Karpas-422 (cell line): ENCODE data around the gene C11orf16. TPM values are rescaled to one million over a fixed set of nuclear protein-coding genes. Genes with fewer than 3 reads are reported as not detected.
A peak's percentile ranks its signal among the peaks of the same experiment; 100 is the strongest.

Source experiments
- DNase-seq: peaks from one replicate; pipeline ENCODE4 v3.0.0-alpha.2; 2015
- H2AFZ ChIP-seq: fragments of 200-600 bp; sonication (generic); 2 replicates; pipeline ENCODE4 v1.6.1; 2014; ENCODE audit warnings: antibody characterized with exemption, low read length, mixed read lengths
- H3K27ac ChIP-seq: fragments of 200-600 bp; sonication (generic); 2 replicates; pipeline ENCODE4 v1.5.1; 2014; ENCODE audit warnings: mild to moderate bottlenecking, low read length, moderate library complexity
- H3K27me3 ChIP-seq: fragments of 200-600 bp; sonication (generic); 2 replicates; pipeline ENCODE4 v1.6.1; 2014; ENCODE audit warnings: low read length, mixed read lengths
- H3K36me3 ChIP-seq: fragments of 200-600 bp; sonication (generic); 2 replicates; pipeline ENCODE4 v1.6.1; 2014; ENCODE audit warnings: low read length, mixed read lengths; ENCODE audit not compliant: insufficient read depth
- H3K4me1 ChIP-seq: fragments of 200-600 bp; sonication (generic); 2 replicates; pipeline ENCODE4 v1.6.1; 2014; ENCODE audit warnings: mild to moderate bottlenecking, low read length, mixed read lengths
- H3K4me2 ChIP-seq: fragments of 200-600 bp; sonication (generic); 2 replicates; pipeline ENCODE4 v1.6.1; 2014; ENCODE audit warnings: low read length, low read depth, mild to moderate bottlenecking; ENCODE audit not compliant: poor library complexity, severe bottlenecking
- H3K4me3 ChIP-seq: fragments of 200-600 bp; sonication (generic); 2 replicates; pipeline ENCODE4 v1.5.1; 2014; ENCODE audit warnings: mild to moderate bottlenecking, antibody characterized with exemption, low read length, mixed read lengths
- H3K79me2 ChIP-seq: fragments of 200-600 bp; sonication (generic); 2 replicates; pipeline ENCODE4 v1.6.1; 2014; ENCODE audit warnings: mild to moderate bottlenecking, low read length, mixed read lengths
- H3K9ac ChIP-seq: fragments of 200-600 bp; sonication (generic); 2 replicates; pipeline ENCODE4 v1.6.0; 2014; ENCODE audit warnings: low read length
- H3K9me2 ChIP-seq: fragments of 200-600 bp; sonication (generic), shearing (Covaris generic); replicated peaks from 2 replicates; pipeline ENCODE4 v1.6.0; 2014; ENCODE audit warnings: mild to moderate bottlenecking, low read length, moderate library complexity; ENCODE audit not compliant: insufficient read depth
- H3K9me3 ChIP-seq: fragments of 300-700, 200-600 bp; sonication (generic); 2 replicates; pipeline ENCODE4 v1.6.1; 2014; ENCODE audit warnings: low read length, mixed read lengths
- H4K20me1 ChIP-seq: fragments of 200-600 bp; sonication (generic); 2 replicates; pipeline ENCODE4 v1.6.1; 2014; ENCODE audit warnings: mild to moderate bottlenecking, antibody characterized with exemption, low read length, low read depth; ENCODE audit not compliant: insufficient read depth
- total RNA-seq: library from RNA; depleted of rRNA; stranded (reverse); fragments of >200 nt; shearing (Covaris generic); gene quantifications from 2 replicates; pipeline ENCODE4 v1.2.3, GENCODE V29; 2014; ENCODE audit warnings: low replicate concordance

Gene C11orf16
- total RNA-seq, 1 experiment from 2014 or later: not detected

GRCh38 chr11:8933931-8934330 is 1.2 kb upstream of the C11orf16 start:
- H3K9ac ChIP-seq: no peak overlapping the region
- no peaks in the 10 kb centered on the region for H3K9me2 ChIP-seq

GRCh38 chr11:8930456-8931175 is 2.1 kb downstream of the C11orf16 start:
- no peak overlapping the region for H3K9ac ChIP-seq
- no peak for DNase-seq
- H2AFZ ChIP-seq: no peak overlapping the region
- H3K27ac ChIP-seq: no peak overlapping the region
- H3K4me3 ChIP-seq: no peak overlapping the region
- no peak overlapping the region for H3K4me2 ChIP-seq
- no peaks in the 10 kb centered on the region for H3K4me1 ChIP-seq
- H4K20me1 ChIP-seq: no peaks in the 10 kb centered on the region
- H3K9me3 ChIP-seq: no peaks in the 10 kb centered on the region
- H3K79me2 ChIP-seq: no peaks in the 10 kb centered on the region
- H3K27me3 ChIP-seq: no peaks in the 10 kb centered on the region
- H3K36me3 ChIP-seq: no peaks in the 10 kb centered on the region
- no peaks in the 10 kb centered on the region for H3K9me2 ChIP-seq

More at GRCh38 chr11:8933931-8934330, 1.2 kb upstream of the C11orf16 start:
- DNase-seq: no peak
- Histone ChIP-seq H3K9me3 (no peaks in the 10 kb centered on the region), H4K20me1 (no peaks in the 10 kb centered on the region), H3K27ac (no peak overlapping the region), H3K4me3 (no peak overlapping the region), H2AFZ (no peak overlapping the region), H3K79me2 (no peaks in the 10 kb centered on the region), H3K4me1 (no peaks in the 10 kb centered on the region), H3K36me3 (no peaks in the 10 kb centered on the region), H3K27me3 (no peaks in the 10 kb centered on the region), H3K4me2 (no peak overlapping the region)

- no peaks in the 10 kb centered on the region for H3K9me3 ChIP-seq
- H3K9ac ChIP-seq: no peak overlapping the region
- no peaks in the 10 kb centered on the region for H3K79me2 ChIP-seq
- H3K9me2 ChIP-seq: no peaks in the 10 kb centered on the region
- H3K27ac ChIP-seq: no peak overlapping the region
- no peaks in the 10 kb centered on the region for H3K36me3 ChIP-seq
- no peak overlapping the region for H2AFZ ChIP-seq
- no peak overlapping the region for H3K4me3 ChIP-seq
- H3K4me1 ChIP-seq: no peaks in the 10 kb centered on the region
- DNase-seq: no peak
- no peaks in the 10 kb centered on the region for H4K20me1 ChIP-seq
- H3K4me2 ChIP-seq: no peak overlapping the region
- H3K27me3 ChIP-seq: no peaks in the 10 kb centered on the region
Measured at GRCh38 chr11:8928981-8929615, 3.6 kb downstream of the C11orf16 start.

- no peaks in the 10 kb centered on the region for H3K9me3 ChIP-seq
- H3K27ac ChIP-seq: no peak overlapping the region
- no peaks in the 10 kb centered on the region for H3K9me2 ChIP-seq
- no peak overlapping the region for H3K4me2 ChIP-seq
- no peaks in the 10 kb centered on the region for H4K20me1 ChIP-seq
- no peak overlapping the region for H2AFZ ChIP-seq
- H3K4me3 ChIP-seq: no peak overlapping the region
- DNase-seq: no peak
- no peaks in the 10 kb centered on the region for H3K4me1 ChIP-seq
- H3K9ac ChIP-seq: no peak overlapping the region
- no peaks in the 10 kb centered on the region for H3K36me3 ChIP-seq
- H3K27me3 ChIP-seq: no peaks in the 10 kb centered on the region
- no peaks in the 10 kb centered on the region for H3K79me2 ChIP-seq
Measured at GRCh38 chr11:8928205-8928604, 4.5 kb downstream of the C11orf16 start.

- Histone ChIP-seq H2AFZ (no peak overlapping the region), H3K4me2 (no peak overlapping the region), H3K4me1 (no peaks in the 10 kb centered on the region), H3K9ac (no peak overlapping the region), H3K9me2 (no peaks in the 10 kb centered on the region), H3K27ac (no peak overlapping the region), H3K27me3 (no peaks in the 10 kb centered on the region), H3K4me3 (no peak overlapping the region), H4K20me1 (no peaks in the 10 kb centered on the region), H3K79me2 (no peaks in the 10 kb centered on the region), H3K9me3 (no peaks in the 10 kb centered on the region), H3K36me3 (no peaks in the 10 kb centered on the region)
- no peak for DNase-seq
Measured at GRCh38 chr11:8927233-8927632, 5.5 kb downstream of the C11orf16 start.

- H3K27ac ChIP-seq: no peak overlapping the region
- H3K4me1 ChIP-seq: no peaks in the 10 kb centered on the region
- H3K4me2 ChIP-seq: no peak overlapping the region
- no peak overlapping the region for H2AFZ ChIP-seq
- no peak overlapping the region for H3K9ac ChIP-seq
- no peaks in the 10 kb centered on the region for H3K9me3 ChIP-seq
- H3K27me3 ChIP-seq: no peaks in the 10 kb centered on the region
- no peak for DNase-seq
- no peak overlapping the region for H3K4me3 ChIP-seq
- no peaks in the 10 kb centered on the region for H4K20me1 ChIP-seq
- no peaks in the 10 kb centered on the region for H3K9me2 ChIP-seq
- H3K79me2 ChIP-seq: no peaks in the 10 kb centered on the region
- H3K36me3 ChIP-seq: no peaks in the 10 kb centered on the region
Measured at GRCh38 chr11:8926236-8926635, 6.5 kb downstream of the C11orf16 start.

- Histone ChIP-seq H2AFZ (no peak overlapping the region), H3K36me3 (no peaks in the 10 kb centered on the region), H4K20me1 (no peaks in the 10 kb centered on the region), H3K9me3 (no peaks in the 10 kb centered on the region), H3K4me1 (no peaks in the 10 kb centered on the region), H3K27ac (no peak overlapping the region), H3K4me2 (no peak overlapping the region), H3K4me3 (no peak overlapping the region), H3K9me2 (no peaks in the 10 kb centered on the region), H3K9ac (no peak overlapping the region), H3K79me2 (no peaks in the 10 kb centered on the region), H3K27me3 (no peaks in the 10 kb centered on the region)
- no peak for DNase-seq
Measured at GRCh38 chr11:8925711-8926110, 7.0 kb downstream of the C11orf16 start.

GRCh38 chr11:8922691-8923090 is 10.1 kb downstream of the C11orf16 start:
- no peak overlapping the region for H3K4me2 ChIP-seq
- H3K9me3 ChIP-seq: no peaks in the 10 kb centered on the region
- H3K36me3 ChIP-seq: peaks cover 7% of the 10 kb centered on the region; the same call in 1 of the 2 replicates
- no peaks in the 10 kb centered on the region for H3K4me1 ChIP-seq
- H3K27me3 ChIP-seq: no peaks in the 10 kb centered on the region
- no peaks in the 10 kb centered on the region for H4K20me1 ChIP-seq
- H3K4me3 ChIP-seq: no peak overlapping the region
- peak; percentile 5 for DNase-seq
- no peak overlapping the region for H3K27ac ChIP-seq
- no peak overlapping the region for H3K9ac ChIP-seq
- H3K79me2 ChIP-seq: no peaks in the 10 kb centered on the region
- H2AFZ ChIP-seq: no peak overlapping the region
- no peaks in the 10 kb centered on the region for H3K9me2 ChIP-seq
